ENCODE measurements around the gene DHX34. TPM values are rescaled to one million over a fixed set of nuclear protein-coding genes. Genes with fewer than 3 reads are reported as not detected.
A peak's percentile ranks its signal among the peaks of the same experiment; 100 is the strongest.
"Not testable (repeated sequence)": the region's sequence is repeated elsewhere in the genome, so short reads cannot be mapped to it uniquely, and the experiment has no call there.

The DHX34 gene
- total RNA-seq, 1 donor: 13.4 TPM

DNA sequence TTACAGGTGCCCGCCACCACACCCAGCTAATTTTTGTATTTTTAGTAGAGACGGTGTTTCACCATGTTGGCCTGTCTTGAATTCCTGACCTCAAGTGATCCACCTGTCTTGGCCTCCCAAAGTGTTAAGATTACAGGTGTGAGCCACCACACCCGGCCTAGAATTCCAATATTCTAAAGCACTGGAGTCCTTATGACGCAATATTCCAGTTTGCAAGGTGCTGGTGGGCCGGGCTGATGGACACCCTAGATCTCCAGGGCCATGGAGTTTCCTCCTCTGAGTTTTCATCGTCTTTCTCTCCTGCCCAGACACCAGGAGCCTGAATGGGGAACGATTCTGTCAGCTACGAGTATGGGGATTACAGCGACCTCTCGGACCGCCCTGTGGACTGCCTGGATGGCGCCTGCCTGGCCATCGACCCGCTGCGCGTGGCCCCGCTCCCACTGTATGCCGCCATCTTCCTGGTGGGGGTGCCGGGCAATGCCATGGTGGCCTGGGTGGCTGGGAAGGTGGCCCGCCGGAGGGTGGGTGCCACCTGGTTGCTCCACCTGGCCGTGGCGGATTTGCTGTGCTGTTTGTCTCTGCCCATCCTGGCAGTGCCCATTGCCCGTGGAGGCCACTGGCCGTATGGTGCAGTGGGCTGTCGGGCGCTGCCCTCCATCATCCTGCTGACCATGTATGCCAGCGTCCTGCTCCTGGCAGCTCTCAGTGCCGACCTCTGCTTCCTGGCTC, 8.5 kb upstream of the DHX34 start:
- H3K4me3 ChIP-seq (ENCODE audit: low read depth, low read length): no peak overlapping the region
- TF ChIP-seq, protein P1, sequence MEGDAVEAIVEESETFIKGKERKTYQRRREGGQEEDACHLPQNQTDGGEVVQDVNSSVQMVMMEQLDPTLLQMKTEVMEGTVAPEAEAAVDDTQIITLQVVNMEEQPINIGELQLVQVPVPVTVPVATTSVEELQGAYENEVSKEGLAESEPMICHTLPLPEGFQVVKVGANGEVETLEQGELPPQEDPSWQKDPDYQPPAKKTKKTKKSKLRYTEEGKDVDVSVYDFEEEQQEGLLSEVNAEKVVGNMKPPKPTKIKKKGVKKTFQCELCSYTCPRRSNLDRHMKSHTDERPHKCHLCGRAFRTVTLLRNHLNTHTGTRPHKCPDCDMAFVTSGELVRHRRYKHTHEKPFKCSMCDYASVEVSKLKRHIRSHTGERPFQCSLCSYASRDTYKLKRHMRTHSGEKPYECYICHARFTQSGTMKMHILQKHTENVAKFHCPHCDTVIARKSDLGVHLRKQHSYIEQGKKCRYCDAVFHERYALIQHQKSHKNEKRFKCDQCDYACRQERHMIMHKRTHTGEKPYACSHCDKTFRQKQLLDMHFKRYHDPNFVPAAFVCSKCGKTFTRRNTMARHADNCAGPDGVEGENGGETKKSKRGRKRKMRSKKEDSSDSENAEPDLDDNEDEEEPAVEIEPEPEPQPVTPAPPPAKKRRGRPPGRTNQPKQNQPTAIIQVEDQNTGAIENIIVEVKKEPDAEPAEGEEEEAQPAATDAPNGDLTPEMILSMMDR (IDR thresholded peaks at IDR 0.05; ENCODE audit: insufficient read depth, low read depth, low read length): no peak
- no peak for DNase-seq (ENCODE audit: low read depth)

DNA sequence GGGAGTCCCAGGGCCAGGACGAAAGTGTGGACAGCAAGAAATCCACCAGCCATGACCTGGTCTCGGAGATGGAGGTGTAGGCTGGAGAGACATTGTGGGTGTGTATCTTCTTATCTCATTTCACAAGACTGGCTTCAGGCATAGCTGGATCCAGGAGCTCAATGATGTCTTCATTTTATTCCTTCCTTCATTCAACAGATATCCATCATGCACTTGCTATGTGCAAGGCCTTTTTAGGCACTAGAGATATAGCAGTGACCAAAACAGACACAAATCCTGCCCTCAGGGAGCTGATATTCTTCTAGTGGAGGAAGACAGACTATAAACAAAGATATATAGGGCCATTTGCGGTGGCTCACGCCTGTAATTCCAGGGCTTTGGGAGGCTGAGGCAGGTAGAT, 7.4 kb upstream of the DHX34 start:
- no peak for DNase-seq (ENCODE audit: low read depth)
- TF ChIP-seq, protein P1 (IDR thresholded peaks at IDR 0.05; ENCODE audit: insufficient read depth, low read depth, low read length): no peak
- no peak overlapping the region for H3K4me3 ChIP-seq (ENCODE audit: low read depth, low read length)

DNA sequence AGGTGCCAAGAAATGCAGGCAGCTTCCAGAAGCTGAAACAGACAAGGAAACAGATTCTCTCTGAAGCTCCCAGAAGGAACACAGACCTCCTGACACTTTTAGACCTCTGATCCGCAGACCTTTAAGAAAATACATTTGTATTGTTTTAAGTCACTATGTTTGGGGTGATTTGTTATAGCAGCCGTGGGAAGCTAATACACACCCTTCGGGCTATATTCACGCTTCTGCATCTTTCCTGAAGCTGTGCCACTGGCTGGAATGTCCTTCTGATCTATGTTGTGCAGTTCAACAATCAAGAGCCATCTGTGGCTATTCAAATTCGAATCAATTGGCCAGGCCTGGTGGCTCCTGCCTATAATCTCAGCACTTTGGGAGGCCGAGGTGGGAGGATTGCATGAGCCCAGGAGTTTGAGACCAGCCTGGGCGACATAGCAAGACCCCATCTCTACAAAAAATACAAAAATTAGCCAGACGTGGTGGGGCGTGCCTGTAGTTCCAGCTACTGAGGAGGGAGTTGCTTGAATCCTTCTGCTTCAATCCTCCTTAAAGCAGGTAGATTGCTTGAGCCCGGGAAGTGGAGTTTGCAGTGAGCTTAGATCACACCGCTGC, 5.8 kb upstream of the DHX34 start:
- TF ChIP-seq, protein P1 (IDR thresholded peaks at IDR 0.05; ENCODE audit: insufficient read depth, low read depth, low read length): no peak

DNA sequence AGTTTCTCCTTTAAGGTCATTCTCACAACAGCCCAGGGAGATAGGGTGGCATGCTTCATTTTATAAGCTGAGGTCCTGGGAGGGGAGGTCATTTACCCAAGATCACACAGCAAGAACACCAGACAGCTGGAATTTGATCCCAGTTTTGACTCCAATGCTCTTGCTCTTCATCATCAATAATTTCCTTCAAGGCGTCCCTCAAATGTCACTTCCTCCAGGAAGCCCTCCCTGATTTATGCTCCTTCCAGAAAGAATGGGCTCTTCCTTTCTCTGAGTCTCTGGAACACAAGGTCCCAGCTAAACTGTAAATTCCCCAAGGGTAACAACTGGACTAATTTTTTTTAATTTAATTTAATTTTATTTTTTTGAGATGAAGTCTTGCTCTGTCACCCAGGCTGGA, 4.7 kb upstream of the DHX34 start:
- TF ChIP-seq, protein P1 (IDR thresholded peaks at IDR 0.05; ENCODE audit: insufficient read depth, low read depth, low read length): no peak
- H3K4me3 ChIP-seq (ENCODE audit: low read depth, low read length): no peak overlapping the region
- no peak for DNase-seq (ENCODE audit: low read depth)

More for the DNA sequence above, 5.8 kb upstream of the DHX34 start:
- H3K4me3 ChIP-seq (ENCODE audit: low read depth, low read length): no peak overlapping the region
- no peak for DNase-seq (ENCODE audit: low read depth)

DNA sequence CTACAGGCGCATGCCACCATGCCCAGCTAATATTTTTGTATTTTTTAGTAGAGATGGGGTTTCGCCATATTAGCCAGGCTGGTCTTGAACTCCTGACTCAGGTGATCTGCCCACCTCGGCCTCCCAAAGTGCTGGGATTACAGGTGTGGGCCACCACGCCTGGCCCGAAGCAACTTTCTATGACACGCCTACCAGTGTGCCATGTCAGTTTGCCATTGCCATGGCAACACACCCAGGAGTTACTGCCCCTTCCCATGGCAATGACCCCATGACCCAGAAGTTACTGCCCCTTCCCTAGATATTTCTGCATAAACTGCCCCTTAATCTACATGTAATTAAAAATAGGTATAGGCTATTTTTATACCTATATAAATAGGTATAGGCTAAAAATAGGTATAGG, 3.1 kb upstream of the DHX34 start:
- H3K4me3 ChIP-seq (ENCODE audit: low read depth, low read length); DNase-seq (ENCODE audit: low read depth): not testable (repeated sequence)

DNA sequence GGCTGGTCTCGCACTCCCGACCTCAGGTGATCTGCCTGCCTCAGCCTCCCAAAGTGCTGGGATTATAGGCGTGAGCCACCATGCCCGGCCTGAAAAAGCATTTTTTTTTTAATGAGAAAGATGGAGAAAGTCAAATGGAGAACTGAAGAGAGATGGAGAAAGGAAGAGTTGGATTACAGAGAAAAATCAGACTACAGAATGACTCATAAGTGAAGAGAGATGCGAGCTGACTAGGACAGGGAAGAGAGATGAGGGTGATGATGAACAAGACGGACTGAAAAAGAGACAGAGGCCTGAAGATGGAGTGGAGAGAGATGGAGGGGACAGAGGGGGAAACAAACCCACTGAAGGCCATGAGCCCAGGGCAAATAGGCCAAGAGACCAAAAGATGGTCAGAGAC, 1.5 kb downstream of the DHX34 start:
- TF ChIP-seq, protein P1 (IDR thresholded peaks at IDR 0.05; ENCODE audit: insufficient read depth, low read depth, low read length): no peak
- DNase-seq (ENCODE audit: low read depth): no peak
- H3K4me3 ChIP-seq (ENCODE audit: low read depth, low read length): no peak overlapping the region

DNA sequence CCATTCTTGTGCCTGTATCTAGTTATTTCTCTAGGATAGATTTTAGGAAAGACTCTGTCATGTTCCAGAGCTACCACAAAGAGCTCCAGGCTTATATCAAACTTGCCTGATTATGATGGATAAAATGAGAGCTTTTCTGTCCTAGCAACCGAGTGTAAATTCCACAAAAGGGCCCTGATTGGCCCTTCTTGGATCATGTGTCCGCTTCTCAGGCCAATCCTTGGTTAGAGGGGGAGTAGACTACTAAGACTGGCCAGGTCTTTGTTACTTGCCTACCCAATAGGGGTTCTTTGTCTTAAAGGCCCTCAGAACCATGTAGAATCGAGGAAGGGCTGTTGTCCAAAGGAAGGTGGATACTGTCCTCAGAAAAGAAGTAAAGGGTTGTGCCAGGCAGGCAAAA, 2.4 kb downstream of the DHX34 start:
- TF ChIP-seq, protein P1 (IDR thresholded peaks at IDR 0.05; ENCODE audit: insufficient read depth, low read depth, low read length): no peak
- DNase-seq (ENCODE audit: low read depth): peak; percentile 24
- H3K4me3 ChIP-seq (ENCODE audit: low read depth, low read length): no peak overlapping the region

All from fibroblast of villous mesenchyme (primary cell).